ENCODE data around the gene LRRC18. TPM values are rescaled to one million over a fixed set of nuclear protein-coding genes. Genes with fewer than 3 reads are reported as not detected.

Gene LRRC18
- total and polyA plus RNA-seq, 10 of the 15 experiments (the other 5 are each of a cell fraction or from before 2014, with no cell fraction given): 0.16 to 0.47 (median 0.24) TPM; not detected in 6

DNA sequence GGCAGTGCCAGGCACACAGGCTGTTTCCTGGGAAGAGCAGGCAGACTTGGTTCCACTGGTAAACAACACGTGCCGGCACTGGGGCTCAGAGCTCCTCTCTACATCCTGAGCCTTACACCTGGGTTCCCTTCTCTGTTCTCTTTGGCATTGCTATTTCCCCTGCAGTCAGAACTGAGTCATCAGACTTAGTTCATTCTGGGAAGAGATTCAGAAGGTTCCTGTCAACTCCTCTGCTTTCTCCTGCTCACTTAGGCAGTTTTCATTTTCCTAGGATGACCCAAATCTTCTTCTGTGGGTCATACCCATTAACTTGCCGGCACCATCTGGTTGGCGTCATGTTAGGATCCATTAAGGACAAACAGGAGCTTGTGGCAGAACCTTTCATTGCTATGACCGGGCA is 33.4 kb upstream of the LRRC18 start:
- no peak overlapping the region for H2AFZ ChIP-seq (ENCODE audit: control insufficient read depth, low read depth, low read length)
- no peak overlapping the region for H3K27ac ChIP-seq (ENCODE audit: control insufficient read depth, insufficient read depth)
- DNase-seq (ENCODE audit: low read depth, low spot score) (no peak), ATAC-seq (no peak), FAIRE-seq (no peak)
- no peaks in the 10 kb centered on the region for H3K4me1 ChIP-seq (ENCODE audit: control insufficient read depth, insufficient read depth, low read length)
- ChIA-PET POLR2A (no interaction called here), CTCF (no interaction called here), SMC1A (ENCODE audit: uncharacterized antibody, unreplicated experiment) (interaction anchor here (0.5 to 1.5 kb wide), 2 partner anchors 315 to 655 kb away, joined by 3 to 4 read pairs; no protein-coding TSS in a partner anchor), RAD21 (ENCODE audit: unreplicated experiment) (no interaction called here)
- no peak overlapping the region for H3K4me2 ChIP-seq (ENCODE audit: control insufficient read depth, insufficient read depth)
- BruUV-seq (replicated peaks): no TSS peak
- peaks cover 28% of the 10 kb centered on the region in 2 experiments for H3K36me3 ChIP-seq (ENCODE audit: control insufficient read depth in 2 of 2, insufficient read depth in 2 of 2, low read length in 1 of 2)
- H3K79me2 ChIP-seq (ENCODE audit: control insufficient read depth, insufficient read depth, low read length): no peaks in the 10 kb centered on the region
- no peak overlapping the region for H3K4me3 ChIP-seq
- no peaks in the 10 kb centered on the region for H4K20me1 ChIP-seq (ENCODE audit: control insufficient read depth, insufficient read depth)
- WGBS (ENCODE audit: insufficient coverage, insufficient replicate concordance, low lambda C conversion rate, missing lambda C conversion rate): 100% methylated on average over 5 of the region's 5 CpGs
- no peak overlapping the region for H3K9ac ChIP-seq (ENCODE audit: control insufficient read depth, insufficient read depth, low read length)
- no peaks in the 10 kb centered on the region for H3K9me3 ChIP-seq (replicated peaks; ENCODE audit: control insufficient read depth, insufficient read depth, low read length)
- no peaks in the 10 kb centered on the region for H3K27me3 ChIP-seq (replicated peaks in 1 of 2; ENCODE audit: control insufficient read depth in 2 of 2, insufficient read depth in 2 of 2, low read length in 1 of 2)
- in situ Hi-C loops (cut with MboI): no loop called here
- TF ChIP-seq, protein P1, sequence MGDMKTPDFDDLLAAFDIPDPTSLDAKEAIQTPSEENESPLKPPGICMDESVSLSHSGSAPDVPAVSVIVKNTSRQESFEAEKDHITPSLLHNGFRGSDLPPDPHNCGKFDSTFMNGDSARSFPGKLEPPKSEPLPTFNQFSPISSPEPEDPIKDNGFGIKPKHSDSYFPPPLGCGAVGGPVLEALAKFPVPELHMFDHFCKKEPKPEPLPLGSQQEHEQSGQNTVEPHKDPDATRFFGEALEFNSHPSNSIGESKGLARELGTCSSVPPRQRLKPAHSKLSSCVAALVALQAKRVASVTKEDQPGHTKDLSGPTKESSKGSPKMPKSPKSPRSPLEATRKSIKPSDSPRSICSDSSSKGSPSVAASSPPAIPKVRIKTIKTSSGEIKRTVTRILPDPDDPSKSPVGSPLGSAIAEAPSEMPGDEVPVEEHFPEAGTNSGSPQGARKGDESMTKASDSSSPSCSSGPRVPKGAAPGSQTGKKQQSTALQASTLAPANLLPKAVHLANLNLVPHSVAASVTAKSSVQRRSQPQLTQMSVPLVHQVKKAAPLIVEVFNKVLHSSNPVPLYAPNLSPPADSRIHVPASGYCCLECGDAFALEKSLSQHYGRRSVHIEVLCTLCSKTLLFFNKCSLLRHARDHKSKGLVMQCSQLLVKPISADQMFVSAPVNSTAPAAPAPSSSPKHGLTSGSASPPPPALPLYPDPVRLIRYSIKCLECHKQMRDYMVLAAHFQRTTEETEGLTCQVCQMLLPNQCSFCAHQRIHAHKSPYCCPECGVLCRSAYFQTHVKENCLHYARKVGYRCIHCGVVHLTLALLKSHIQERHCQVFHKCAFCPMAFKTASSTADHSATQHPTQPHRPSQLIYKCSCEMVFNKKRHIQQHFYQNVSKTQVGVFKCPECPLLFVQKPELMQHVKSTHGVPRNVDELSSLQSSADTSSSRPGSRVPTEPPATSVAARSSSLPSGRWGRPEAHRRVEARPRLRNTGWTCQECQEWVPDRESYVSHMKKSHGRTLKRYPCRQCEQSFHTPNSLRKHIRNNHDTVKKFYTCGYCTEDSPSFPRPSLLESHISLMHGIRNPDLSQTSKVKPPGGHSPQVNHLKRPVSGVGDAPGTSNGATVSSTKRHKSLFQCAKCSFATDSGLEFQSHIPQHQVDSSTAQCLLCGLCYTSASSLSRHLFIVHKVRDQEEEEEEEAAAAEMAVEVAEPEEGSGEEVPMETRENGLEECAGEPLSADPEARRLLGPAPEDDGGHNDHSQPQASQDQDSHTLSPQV (IDR thresholded peaks at IDR 0.05): no peak
- TF ChIP-seq NR2C1 (IDR thresholded peaks at IDR 0.05) (no peak), SMC3 (IDR thresholded peaks at IDR 0.05; ENCODE audit: borderline replicate concordance, low read length) (no peak), CBFB (IDR thresholded peaks at IDR 0.05; ENCODE audit: low read depth) (no peak), RBBP5 (conservative IDR thresholded peaks at IDR 0.05) (no peak), ZNF274 (IDR thresholded peaks at IDR 0.05; ENCODE audit: insufficient read depth, insufficient read length) (no peak), CEBPB (IDR thresholded peaks at IDR 0.05; ENCODE audit: borderline replicate concordance in 1 of 2, low read depth in 2 of 2, low read length in 2 of 2) (no peak), ZBED1 (IDR thresholded peaks at IDR 0.05; ENCODE audit: borderline replicate concordance) (no peak), MYB (IDR thresholded peaks at IDR 0.05; ENCODE audit: borderline replicate concordance, low read depth, low read length) (no peak), ASH2L (IDR thresholded peaks at IDR 0.05; ENCODE audit: borderline replicate concordance, low read depth) (no peak), BRCA1 (IDR thresholded peaks at IDR 0.05; ENCODE audit: low read depth, low read length) (no peak), MEF2B (IDR thresholded peaks at IDR 0.05; ENCODE audit: partially characterized antibody, poor library complexity, severe bottlenecking) (no peak), IRF4 (IDR thresholded peaks at IDR 0.05; ENCODE audit: low read depth, low read length) (no peak), RB1 (IDR thresholded peaks at IDR 0.05; ENCODE audit: borderline replicate concordance) (no peak), JUND (IDR thresholded peaks at IDR 0.05; ENCODE audit: low read depth, low read length) (no peak)
- TF ChIP-seq, protein P2, sequence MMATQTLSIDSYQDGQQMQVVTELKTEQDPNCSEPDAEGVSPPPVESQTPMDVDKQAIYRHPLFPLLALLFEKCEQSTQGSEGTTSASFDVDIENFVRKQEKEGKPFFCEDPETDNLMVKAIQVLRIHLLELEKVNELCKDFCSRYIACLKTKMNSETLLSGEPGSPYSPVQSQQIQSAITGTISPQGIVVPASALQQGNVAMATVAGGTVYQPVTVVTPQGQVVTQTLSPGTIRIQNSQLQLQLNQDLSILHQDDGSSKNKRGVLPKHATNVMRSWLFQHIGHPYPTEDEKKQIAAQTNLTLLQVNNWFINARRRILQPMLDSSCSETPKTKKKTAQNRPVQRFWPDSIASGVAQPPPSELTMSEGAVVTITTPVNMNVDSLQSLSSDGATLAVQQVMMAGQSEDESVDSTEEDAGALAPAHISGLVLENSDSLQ (IDR thresholded peaks at IDR 0.05): no peak
- TF ChIP-seq, protein P3, sequence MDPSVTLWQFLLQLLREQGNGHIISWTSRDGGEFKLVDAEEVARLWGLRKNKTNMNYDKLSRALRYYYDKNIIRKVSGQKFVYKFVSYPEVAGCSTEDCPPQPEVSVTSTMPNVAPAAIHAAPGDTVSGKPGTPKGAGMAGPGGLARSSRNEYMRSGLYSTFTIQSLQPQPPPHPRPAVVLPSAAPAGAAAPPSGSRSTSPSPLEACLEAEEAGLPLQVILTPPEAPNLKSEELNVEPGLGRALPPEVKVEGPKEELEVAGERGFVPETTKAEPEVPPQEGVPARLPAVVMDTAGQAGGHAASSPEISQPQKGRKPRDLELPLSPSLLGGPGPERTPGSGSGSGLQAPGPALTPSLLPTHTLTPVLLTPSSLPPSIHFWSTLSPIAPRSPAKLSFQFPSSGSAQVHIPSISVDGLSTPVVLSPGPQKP (IDR thresholded peaks at IDR 0.05; ENCODE audit: low read depth, low read length): no peak
- intact Hi-C loops (cut with micrococcal nuclease; ENCODE audit: unreplicated experiment): no loop called here
